Measurements from ENCODE around the gene MTSS2.

Gene MTSS2

GRCh38 chr16:70689035-70689969 lies 3.4 kb upstream of the MTSS2 start:
- peaks cover 79% of the 10 kb centered on the region for H3K4me1 ChIP-seq (ENCODE audit: control insufficient read depth, insufficient read depth, low read length)
- H3K27me3 ChIP-seq (replicated peaks; ENCODE audit: control insufficient read depth, insufficient read depth, low read length) = no peaks in the 10 kb centered on the region
- DNase-seq (ENCODE audit: low read depth) = no peak
- no peaks in the 10 kb centered on the region for H3K36me3 ChIP-seq (ENCODE audit: control insufficient read depth, insufficient read depth, low read length, severe bottlenecking)
- H3K4me3 ChIP-seq (ENCODE audit: low read length) = no peak overlapping the region
- H3K9ac ChIP-seq (ENCODE audit: low read length) = peak overlapping the region; percentile 28
- no peaks in the 10 kb centered on the region for H3K9me3 ChIP-seq (ENCODE audit: control insufficient read depth, low read length)

DNA sequence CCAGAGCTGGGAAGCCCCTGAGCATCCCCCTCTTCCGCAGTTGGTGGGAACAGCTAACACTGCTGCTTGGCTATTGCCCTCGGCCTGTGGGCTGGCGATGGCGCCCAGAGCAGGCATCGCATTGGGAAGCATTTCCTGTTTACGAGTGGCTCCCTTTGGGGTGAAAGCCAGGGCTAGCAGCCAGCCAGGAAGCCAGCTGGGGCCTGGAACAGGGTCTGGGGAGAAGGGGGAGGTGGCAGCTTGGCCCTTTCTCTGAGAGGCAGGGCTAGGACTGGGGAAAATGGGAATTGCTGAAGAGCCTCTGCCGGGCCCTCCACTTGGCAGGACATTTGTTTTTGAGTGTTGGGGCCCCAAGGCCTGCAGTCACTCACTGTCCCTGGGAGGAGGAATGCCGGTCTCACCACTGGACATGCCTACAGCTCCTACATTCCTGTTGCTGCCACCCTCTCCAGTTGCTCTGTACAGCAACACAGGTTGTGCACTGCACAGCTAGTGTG lies 2.4 kb upstream of the MTSS2 start:
- Histone ChIP-seq H3K9ac (ENCODE audit: low read length) (peak overlapping the region; percentile 54), H3K36me3 (ENCODE audit: control insufficient read depth, insufficient read depth, low read length, severe bottlenecking) (no peaks in the 10 kb centered on the region), H3K4me3 (ENCODE audit: low read length) (no peak overlapping the region), H3K4me1 (ENCODE audit: control insufficient read depth, insufficient read depth, low read length) (peaks cover 77% of the 10 kb centered on the region), H3K9me3 (ENCODE audit: control insufficient read depth, low read length) (no peaks in the 10 kb centered on the region), H3K27me3 (replicated peaks; ENCODE audit: control insufficient read depth, insufficient read depth, low read length) (no peaks in the 10 kb centered on the region)
- peak; percentile 37 for DNase-seq (ENCODE audit: low read depth)

DNA sequence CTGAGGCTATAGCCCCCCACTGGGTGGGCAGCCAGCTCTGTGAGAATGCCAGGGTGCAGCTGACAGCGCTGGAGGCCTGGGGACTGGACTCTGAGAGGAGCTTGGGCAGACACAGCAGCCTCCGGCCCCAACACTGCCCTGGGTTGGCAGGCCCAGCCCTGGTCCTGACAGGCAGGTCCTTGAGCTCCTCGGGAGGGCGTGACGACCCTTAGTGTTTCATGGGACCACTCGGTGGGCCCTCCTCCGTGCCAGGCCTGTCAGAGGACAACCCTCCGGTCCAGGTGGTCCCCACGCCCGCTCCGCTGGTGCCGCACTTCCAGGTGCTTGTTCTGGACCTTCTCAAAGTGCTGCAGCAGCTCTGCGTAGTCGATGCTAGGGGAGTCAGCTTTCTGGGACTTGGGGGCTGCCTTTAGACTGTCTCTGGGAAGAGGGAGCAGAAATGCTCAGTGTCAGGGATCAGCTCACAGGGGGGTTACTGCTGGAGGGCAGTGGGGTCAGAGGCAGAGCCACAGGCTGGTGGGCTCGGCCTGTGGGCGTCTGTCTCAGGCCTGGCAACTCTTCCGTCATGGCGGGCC lies 1.9 kb upstream of the MTSS2 start:
- Histone ChIP-seq H3K4me1 (ENCODE audit: control insufficient read depth, insufficient read depth, low read length) (peaks cover 75% of the 10 kb centered on the region), H3K4me3 (ENCODE audit: low read length) (no peak overlapping the region), H3K9ac (ENCODE audit: low read length) (peak overlapping the region; percentile 54), H3K36me3 (ENCODE audit: control insufficient read depth, insufficient read depth, low read length, severe bottlenecking) (no peaks in the 10 kb centered on the region), H3K27me3 (replicated peaks; ENCODE audit: control insufficient read depth, insufficient read depth, low read length) (no peaks in the 10 kb centered on the region), H3K9me3 (ENCODE audit: control insufficient read depth, low read length) (no peaks in the 10 kb centered on the region)
- DNase-seq (ENCODE audit: low read depth) = no peak

- peak overlapping the region; percentile 4 for H3K9ac ChIP-seq (ENCODE audit: low read length)
- peaks cover 72% of the 10 kb centered on the region for H3K4me1 ChIP-seq (ENCODE audit: control insufficient read depth, insufficient read depth, low read length)
- H3K4me3 ChIP-seq (ENCODE audit: low read length) = no peak overlapping the region
- peak; percentile 24 for DNase-seq (ENCODE audit: low read depth)
- H3K36me3 ChIP-seq (ENCODE audit: control insufficient read depth, insufficient read depth, low read length, severe bottlenecking) = no peaks in the 10 kb centered on the region
- H3K9me3 ChIP-seq (ENCODE audit: control insufficient read depth, low read length) = no peaks in the 10 kb centered on the region
- no peaks in the 10 kb centered on the region for H3K27me3 ChIP-seq (replicated peaks; ENCODE audit: control insufficient read depth, insufficient read depth, low read length)
Measured at GRCh38 chr16:70687102-70687511, 1.3 kb upstream of the MTSS2 start.

DNA sequence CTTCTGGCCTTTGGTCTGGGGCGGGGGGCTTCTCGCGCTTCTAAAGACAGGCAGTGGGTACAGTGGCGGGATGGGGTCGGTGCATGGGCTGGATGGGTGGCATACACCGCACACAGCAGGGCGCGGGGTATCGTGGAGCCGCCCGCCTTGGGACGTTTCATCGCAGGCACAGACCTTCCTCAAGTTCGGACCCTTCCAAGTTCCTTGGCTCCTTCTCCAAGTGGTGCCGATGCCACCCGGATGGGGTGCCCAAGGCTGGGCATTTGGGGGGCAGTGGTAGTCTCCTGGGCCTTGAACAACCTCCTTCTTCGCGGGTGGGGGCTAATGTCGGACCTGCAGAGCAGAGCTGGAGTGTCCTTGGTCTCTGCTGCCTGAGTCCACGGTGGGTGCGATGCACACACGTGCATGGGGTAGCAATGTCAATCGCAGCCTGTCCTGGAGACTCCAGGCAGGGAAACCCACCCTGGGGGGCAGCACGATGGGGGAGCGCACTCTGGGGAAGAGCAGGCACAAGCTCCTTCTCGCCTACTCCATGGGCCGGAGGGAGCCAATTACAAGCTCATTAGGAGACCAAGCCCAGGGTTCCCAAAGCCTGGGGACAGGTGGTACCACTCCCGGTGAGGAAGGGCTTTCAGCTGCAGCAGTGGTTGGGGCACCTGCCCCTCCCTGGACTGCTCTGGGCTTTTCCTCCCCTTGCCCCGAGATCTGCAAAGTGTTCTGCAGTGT lies 686 bp upstream of the MTSS2 start:
- peak overlapping the region; percentile 77 for H3K9ac ChIP-seq (ENCODE audit: low read length)
- no peaks in the 10 kb centered on the region for H3K9me3 ChIP-seq (ENCODE audit: control insufficient read depth, low read length)
- no peak for DNase-seq (ENCODE audit: low read depth)
- no peaks in the 10 kb centered on the region for H3K27me3 ChIP-seq (replicated peaks; ENCODE audit: control insufficient read depth, insufficient read depth, low read length)
- H3K4me3 ChIP-seq (ENCODE audit: low read length) = peak overlapping the region; percentile 70
- peaks cover 72% of the 10 kb centered on the region for H3K4me1 ChIP-seq (ENCODE audit: control insufficient read depth, insufficient read depth, low read length)
- no peaks in the 10 kb centered on the region for H3K36me3 ChIP-seq (ENCODE audit: control insufficient read depth, insufficient read depth, low read length, severe bottlenecking)

DNA sequence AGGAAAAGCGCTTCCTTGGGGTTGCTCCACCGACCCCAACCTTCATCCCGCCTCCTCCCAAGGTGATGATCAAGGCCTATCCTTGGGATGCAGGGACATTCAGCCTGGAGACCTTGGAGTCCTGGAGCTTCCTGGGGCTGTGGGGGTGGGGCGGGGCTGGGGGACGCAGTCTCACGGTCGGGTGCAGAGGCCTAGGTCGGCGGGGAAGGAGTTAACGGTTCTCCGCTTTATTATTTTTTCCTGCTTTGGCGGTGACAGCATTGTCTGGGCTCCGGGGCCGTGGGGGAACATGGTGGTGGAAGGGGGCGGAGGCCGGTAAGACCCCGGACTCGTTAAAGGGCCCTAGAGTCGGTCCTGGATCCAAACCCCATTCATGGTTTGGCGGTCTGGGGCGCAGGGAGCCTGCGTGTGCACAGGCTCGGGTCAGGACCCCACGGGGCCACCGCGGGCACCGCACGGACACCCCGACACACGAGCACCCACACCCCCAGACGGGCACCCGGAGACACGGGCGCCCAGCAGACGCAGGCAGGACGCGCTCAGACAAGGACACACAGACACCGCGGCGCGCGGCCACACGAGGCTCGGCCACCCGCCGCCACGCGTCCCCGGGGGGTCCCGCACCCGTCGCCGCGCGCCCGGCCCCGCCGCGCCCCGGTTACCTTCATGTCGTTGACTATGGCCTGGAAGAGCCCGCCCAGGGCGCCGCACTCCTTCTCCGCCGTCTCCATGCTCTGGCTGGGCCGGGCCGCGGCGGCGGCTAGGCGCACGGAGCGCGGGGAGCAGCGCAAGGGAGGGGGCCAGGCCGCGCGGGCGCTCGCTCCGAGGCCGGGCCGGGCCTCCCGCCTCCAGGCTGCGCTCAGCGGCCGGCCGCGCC lies 554 bp downstream of the MTSS2 start:
- H3K27me3 ChIP-seq (replicated peaks; ENCODE audit: control insufficient read depth, insufficient read depth, low read length) = no peaks in the 10 kb centered on the region

GRCh38 chr16:70684146-70685060 lies 1.4 kb downstream of the MTSS2 start:
- peaks cover under 1% of the 10 kb centered on the region for H3K36me3 ChIP-seq (ENCODE audit: control insufficient read depth, insufficient read depth, low read length, severe bottlenecking)
- H3K4me3 ChIP-seq (ENCODE audit: low read length) = peak overlapping the region; percentile 93
- H3K9me3 ChIP-seq (ENCODE audit: control insufficient read depth, low read length) = no peaks in the 10 kb centered on the region
- H3K9ac ChIP-seq (ENCODE audit: low read length) = peak overlapping the region; percentile 92
- no peaks in the 10 kb centered on the region for H3K27me3 ChIP-seq (replicated peaks; ENCODE audit: control insufficient read depth, insufficient read depth, low read length)
- H3K4me1 ChIP-seq (ENCODE audit: control insufficient read depth, insufficient read depth, low read length) = peaks cover 73% of the 10 kb centered on the region
- no peak for DNase-seq (ENCODE audit: low read depth)

More for the DNA sequence above, 554 bp downstream of the MTSS2 start:
- no peaks in the 10 kb centered on the region for H3K9me3 ChIP-seq (ENCODE audit: control insufficient read depth, low read length)
- H3K9ac ChIP-seq (ENCODE audit: low read length) = peak overlapping the region; percentile 92
- H3K4me1 ChIP-seq (ENCODE audit: control insufficient read depth, insufficient read depth, low read length) = peaks cover 72% of the 10 kb centered on the region
- H3K36me3 ChIP-seq (ENCODE audit: control insufficient read depth, insufficient read depth, low read length, severe bottlenecking) = no peaks in the 10 kb centered on the region
- DNase-seq (ENCODE audit: low read depth) = peak; percentile 59
- H3K4me3 ChIP-seq (ENCODE audit: low read length) = peak overlapping the region; percentile 93

- peaks cover 12% of the 10 kb centered on the region for H3K36me3 ChIP-seq (ENCODE audit: control insufficient read depth, insufficient read depth, low read length, severe bottlenecking)
- no peaks in the 10 kb centered on the region for H3K27me3 ChIP-seq (replicated peaks; ENCODE audit: control insufficient read depth, insufficient read depth, low read length)
- peaks cover 63% of the 10 kb centered on the region for H3K4me1 ChIP-seq (ENCODE audit: control insufficient read depth, insufficient read depth, low read length)
- no peaks in the 10 kb centered on the region for H3K9me3 ChIP-seq (ENCODE audit: control insufficient read depth, low read length)
- peak overlapping the region; percentile 92 for H3K9ac ChIP-seq (ENCODE audit: low read length)
- no peak for DNase-seq (ENCODE audit: low read depth)
- H3K4me3 ChIP-seq (ENCODE audit: low read length) = peak overlapping the region; percentile 93
Measured at GRCh38 chr16:70683146-70683944, 2.5 kb downstream of the MTSS2 start.

- Histone ChIP-seq H3K36me3 (ENCODE audit: control insufficient read depth, insufficient read depth, low read length, severe bottlenecking) (peaks cover 20% of the 10 kb centered on the region), H3K9ac (ENCODE audit: low read length) (peak overlapping the region; percentile 75), H3K27me3 (replicated peaks; ENCODE audit: control insufficient read depth, insufficient read depth, low read length) (no peaks in the 10 kb centered on the region), H3K4me1 (ENCODE audit: control insufficient read depth, insufficient read depth, low read length) (peaks cover 55% of the 10 kb centered on the region), H3K4me3 (ENCODE audit: low read length) (peak overlapping the region; percentile 23), H3K9me3 (ENCODE audit: control insufficient read depth, low read length) (no peaks in the 10 kb centered on the region)
- DNase-seq (ENCODE audit: low read depth) = no peak
Measured at GRCh38 chr16:70682239-70683145, 3.4 kb downstream of the MTSS2 start.
